Transverse colon (tissue), 3 donors: ENCODE data around the gene PARP12.

Source experiments
- CTCF ChIP-seq, 5 experiments: fragments of 200-600 bp in 3 of 5; fragments of 450-650 bp in 2 of 5; sonication (generic) in 3 of 5; IDR thresholded peaks; 1 replicate in 2 of 5; 2 replicates in 3 of 5; pipeline ENCODE4 v1.5.1; 2016 to 2017; ENCODE audit warnings: antibody characterized with exemption in 5 of 5, inconsistent platforms in 3 of 5, mild to moderate bottlenecking in 2 of 5, moderate library complexity in 1 of 5
- EP300 ChIP-seq: sonication (generic); formaldehyde crosslinking; IDR thresholded peaks from one replicate; pipeline ENCODE4 v1.6.1; 2017; ENCODE audit warnings: antibody characterized with exemption, low read depth
- POLR2A ChIP-seq: fragments of 450-650 bp; IDR thresholded peaks from one replicate; pipeline ENCODE4 v1.6.1; 2016; ENCODE audit warnings: antibody characterized with exemption, mild to moderate bottlenecking, moderate library complexity

GRCh38 chr7:140055833-140056232 is 6.9 kb downstream of the PARP12 start:
- TF ChIP-seq POLR2A = no peak
- TF ChIP-seq EP300 = no peak
- TF ChIP-seq CTCF (IDR thresholded peaks at IDR 0.05) = no peak
